Hepatocyte (in vitro differentiated cells): ENCODE data around the gene UXT. TPM values are rescaled to one million over a fixed set of nuclear protein-coding genes. Genes with fewer than 3 reads are reported as not detected.

Experiments
- polyA plus RNA-seq: library from polyadenylated mRNA; unstranded; fragments of >200 nt; fragmentation: Nextera tagmentation; extraction: Ambion mirVana; gene quantifications from 2 replicates; pipeline ENCODE4 v1.2.1, GENCODE V29; 2016
- total RNA-seq: library from RNA; depleted of rRNA; stranded (reverse); fragments of >200 nt; gene quantifications from 2 replicates; pipeline ENCODE4 v1.2.3, GENCODE V29; 2014

UXT gene
- total and polyA plus RNA-seq, 2 experiments from 2014 or later: 96.1 to 141 TPM

Other genes starting within 250 kb of the UXT start
- gene ZNF41, start 176.0 kb downstream of the UXT start, total RNA-seq: 4.3 and 5.3 TPM in 2 replicates
- gene ZNF41, start 176.0 kb downstream of the UXT start, polyA plus RNA-seq: 2.1 and 2.2 TPM in 2 replicates
- 29.8 and 44.0 TPM in 2 replicates for gene ARAF, start 98.0 kb downstream of the UXT start, total RNA-seq
- gene ARAF, start 98.0 kb downstream of the UXT start, polyA plus RNA-seq: 86.7 and 89.6 TPM in 2 replicates
- gene TIMP1, start 76.7 kb downstream of the UXT start, total RNA-seq: 669 and 671 TPM in 2 replicates
- gene TIMP1, start 76.7 kb downstream of the UXT start, polyA plus RNA-seq: 4,849 and 5,452 TPM in 2 replicates
- 0.43 and 1.2 TPM in 2 replicates for gene SYN1, start 39.3 kb downstream of the UXT start, total RNA-seq
- gene SYN1, start 39.3 kb downstream of the UXT start, polyA plus RNA-seq: 3.7 and 4.6 TPM in 2 replicates
- 0.23 TPM in 1 of 2 replicates, not detected in the other for gene CFP, start 29.2 kb downstream of the UXT start, total RNA-seq
- 0.17 and 0.58 TPM in 2 replicates for gene CFP, start 29.2 kb downstream of the UXT start, polyA plus RNA-seq
- 19.8 and 24.4 TPM in 2 replicates for gene ELK1, start 8.6 kb downstream of the UXT start, total RNA-seq
- gene ELK1, start 8.6 kb downstream of the UXT start, polyA plus RNA-seq: 29.6 and 32.0 TPM in 2 replicates
- 4.6 and 10.9 TPM in 2 replicates for gene ZNF81, start 177.7 kb upstream of the UXT start, total RNA-seq
- gene ZNF81, start 177.7 kb upstream of the UXT start, polyA plus RNA-seq: 1.9 and 4.1 TPM in 2 replicates